ENCODE results near the gene VSTM4.

DNA sequence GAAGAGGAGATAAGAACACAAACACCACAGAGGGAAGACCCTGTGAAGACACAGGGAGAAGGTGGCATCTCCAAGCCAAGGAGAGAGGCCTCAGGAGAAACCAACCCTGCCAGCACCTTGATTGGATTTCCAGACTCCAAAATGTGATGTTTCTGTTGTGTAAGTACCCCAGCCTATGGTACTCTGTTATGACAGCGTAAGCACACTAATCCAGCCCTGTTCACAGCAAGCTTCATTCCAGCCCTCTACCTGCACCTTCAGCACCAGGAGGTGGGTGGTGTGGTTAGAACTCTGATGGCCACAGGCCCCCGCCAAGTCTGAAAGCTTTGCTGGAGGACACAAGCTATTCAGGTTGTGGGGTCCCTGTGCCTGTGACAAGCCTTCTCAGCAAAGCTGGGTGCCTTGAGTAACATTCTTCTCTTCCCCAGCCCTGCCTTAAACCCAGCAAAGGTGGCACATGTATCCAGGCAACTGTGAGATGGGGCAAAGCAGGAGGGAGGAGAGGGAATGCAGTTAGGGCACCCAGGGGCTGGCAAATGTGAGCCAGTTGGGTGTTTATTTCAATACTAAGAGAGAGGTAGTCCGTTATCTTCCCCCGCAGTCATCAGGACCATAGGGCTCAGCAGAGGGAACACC is 4.5 kb downstream of the VSTM4 start:
- TF ChIP-seq, protein P1, sequence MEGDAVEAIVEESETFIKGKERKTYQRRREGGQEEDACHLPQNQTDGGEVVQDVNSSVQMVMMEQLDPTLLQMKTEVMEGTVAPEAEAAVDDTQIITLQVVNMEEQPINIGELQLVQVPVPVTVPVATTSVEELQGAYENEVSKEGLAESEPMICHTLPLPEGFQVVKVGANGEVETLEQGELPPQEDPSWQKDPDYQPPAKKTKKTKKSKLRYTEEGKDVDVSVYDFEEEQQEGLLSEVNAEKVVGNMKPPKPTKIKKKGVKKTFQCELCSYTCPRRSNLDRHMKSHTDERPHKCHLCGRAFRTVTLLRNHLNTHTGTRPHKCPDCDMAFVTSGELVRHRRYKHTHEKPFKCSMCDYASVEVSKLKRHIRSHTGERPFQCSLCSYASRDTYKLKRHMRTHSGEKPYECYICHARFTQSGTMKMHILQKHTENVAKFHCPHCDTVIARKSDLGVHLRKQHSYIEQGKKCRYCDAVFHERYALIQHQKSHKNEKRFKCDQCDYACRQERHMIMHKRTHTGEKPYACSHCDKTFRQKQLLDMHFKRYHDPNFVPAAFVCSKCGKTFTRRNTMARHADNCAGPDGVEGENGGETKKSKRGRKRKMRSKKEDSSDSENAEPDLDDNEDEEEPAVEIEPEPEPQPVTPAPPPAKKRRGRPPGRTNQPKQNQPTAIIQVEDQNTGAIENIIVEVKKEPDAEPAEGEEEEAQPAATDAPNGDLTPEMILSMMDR (IDR thresholded peaks at IDR 0.05): no peak
- no peak for TF ChIP-seq POLR2A (IDR thresholded peaks at IDR 0.05)
